ENCODE results near the gene FAM174C.
"Not testable (repeated sequence)": the region's sequence is repeated elsewhere in the genome, so short reads cannot be mapped to it uniquely, and the experiment has no call there.

The FAM174C gene

GRCh38 chr19:1288226-1288612, 12.9 kb downstream of the FAM174C start:
- DNase-seq: no peak

- DNase-seq: no peak
These were observed 13.7 kb downstream of the FAM174C start for GRCh38 chr19:1288833-1289685.

GRCh38 chr19:1289686-1290025, 14.3 kb downstream of the FAM174C start:
- DNase-seq: no peak

- no peak for DNase-seq
These were observed 14.9 kb downstream of the FAM174C start for GRCh38 chr19:1290196-1290702.

GRCh38 chr19:1290703-1291651, 15.6 kb downstream of the FAM174C start:
- no peak for DNase-seq

- DNase-seq: no peak
These were observed 16.6 kb downstream of the FAM174C start for GRCh38 chr19:1291761-1292418.

GRCh38 chr19:1292419-1293151, 17.3 kb downstream of the FAM174C start:
- no peak for DNase-seq

- no peak for DNase-seq
These were observed 18.7 kb downstream of the FAM174C start for GRCh38 chr19:1293782-1294604.

- DNase-seq: no peak
These were observed 19.4 kb downstream of the FAM174C start for GRCh38 chr19:1294688-1295087.

- peak; percentile 83 for DNase-seq
These were observed 20.1 kb downstream of the FAM174C start for GRCh38 chr19:1295169-1296012.

- no peak for DNase-seq
These were observed 20.7 kb downstream of the FAM174C start for GRCh38 chr19:1296078-1296477.

- no peak for DNase-seq
These were observed 21.4 kb downstream of the FAM174C start for GRCh38 chr19:1296575-1297271.

- no peak for DNase-seq
These were observed 22.9 kb downstream of the FAM174C start for GRCh38 chr19:1298235-1298634.

- no peak for DNase-seq
These were observed 24.5 kb downstream of the FAM174C start for GRCh38 chr19:1299801-1300200.

GRCh38 chr19:1300744-1301490, 25.6 kb downstream of the FAM174C start:
- no peak for DNase-seq

- DNase-seq: no peak
These were observed 27.4 kb downstream of the FAM174C start for GRCh38 chr19:1302533-1303239.

- DNase-seq: no peak
These were observed 29.0 kb downstream of the FAM174C start for GRCh38 chr19:1304197-1304924.

- not testable (repeated sequence) for DNase-seq
These were observed 30.0 kb downstream of the FAM174C start for GRCh38 chr19:1305354-1305753.
